Measurements from ENCODE around the gene CMTM4. TPM values are rescaled to one million over a fixed set of nuclear protein-coding genes. Genes with fewer than 3 reads are reported as not detected.

The CMTM4 gene
- total RNA-seq, 1 donor from 2014 or later = 11.3 TPM

DNA sequence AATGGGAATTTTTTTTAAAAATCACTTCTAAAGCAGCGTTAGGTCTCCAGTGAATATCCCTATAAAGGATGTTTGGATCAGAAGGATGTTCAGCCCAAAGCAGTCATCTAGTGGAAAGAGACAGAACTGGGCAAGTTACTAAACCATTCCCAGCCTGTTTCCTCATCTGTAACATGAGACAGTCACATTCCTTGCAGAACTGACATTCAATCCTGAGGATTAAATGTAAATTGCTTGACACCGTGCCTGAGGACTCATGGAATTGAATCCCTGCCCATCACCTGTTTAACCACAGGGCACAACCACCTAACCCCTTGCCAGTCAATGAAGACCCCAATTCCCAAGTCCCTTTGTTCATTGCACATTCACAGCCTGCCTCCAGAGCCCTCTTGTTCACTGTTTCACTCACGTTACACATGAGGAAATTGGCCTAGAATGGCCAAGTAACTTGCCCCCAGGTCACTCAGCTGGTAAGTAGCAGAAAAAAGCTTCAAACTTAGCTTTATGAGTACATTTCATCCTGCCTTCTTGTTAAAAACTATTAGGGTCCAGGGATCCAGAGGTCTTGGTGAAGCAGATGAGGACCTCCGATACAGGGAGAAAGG lies 115.8 kb downstream of the CMTM4 start:
- Histone ChIP-seq H3K4me1 (peaks cover 32% of the 10 kb centered on the region), H3K36me3 (no peaks in the 10 kb centered on the region), H3K9me3 (replicated peaks) (no peaks in the 10 kb centered on the region), H3K27me3 (ENCODE audit: low read depth) (peaks cover 29% of the 10 kb centered on the region), H3K27ac (replicated peaks) (no peak overlapping the region), H3K4me3 (no peak overlapping the region)
- intact Hi-C loops (cut with micrococcal nuclease) = no loop called here
- no peak for DNase-seq
- TF ChIP-seq, protein P1, sequence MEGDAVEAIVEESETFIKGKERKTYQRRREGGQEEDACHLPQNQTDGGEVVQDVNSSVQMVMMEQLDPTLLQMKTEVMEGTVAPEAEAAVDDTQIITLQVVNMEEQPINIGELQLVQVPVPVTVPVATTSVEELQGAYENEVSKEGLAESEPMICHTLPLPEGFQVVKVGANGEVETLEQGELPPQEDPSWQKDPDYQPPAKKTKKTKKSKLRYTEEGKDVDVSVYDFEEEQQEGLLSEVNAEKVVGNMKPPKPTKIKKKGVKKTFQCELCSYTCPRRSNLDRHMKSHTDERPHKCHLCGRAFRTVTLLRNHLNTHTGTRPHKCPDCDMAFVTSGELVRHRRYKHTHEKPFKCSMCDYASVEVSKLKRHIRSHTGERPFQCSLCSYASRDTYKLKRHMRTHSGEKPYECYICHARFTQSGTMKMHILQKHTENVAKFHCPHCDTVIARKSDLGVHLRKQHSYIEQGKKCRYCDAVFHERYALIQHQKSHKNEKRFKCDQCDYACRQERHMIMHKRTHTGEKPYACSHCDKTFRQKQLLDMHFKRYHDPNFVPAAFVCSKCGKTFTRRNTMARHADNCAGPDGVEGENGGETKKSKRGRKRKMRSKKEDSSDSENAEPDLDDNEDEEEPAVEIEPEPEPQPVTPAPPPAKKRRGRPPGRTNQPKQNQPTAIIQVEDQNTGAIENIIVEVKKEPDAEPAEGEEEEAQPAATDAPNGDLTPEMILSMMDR (IDR thresholded peaks at IDR 0.05; ENCODE audit: borderline replicate concordance) = no peak

DNA sequence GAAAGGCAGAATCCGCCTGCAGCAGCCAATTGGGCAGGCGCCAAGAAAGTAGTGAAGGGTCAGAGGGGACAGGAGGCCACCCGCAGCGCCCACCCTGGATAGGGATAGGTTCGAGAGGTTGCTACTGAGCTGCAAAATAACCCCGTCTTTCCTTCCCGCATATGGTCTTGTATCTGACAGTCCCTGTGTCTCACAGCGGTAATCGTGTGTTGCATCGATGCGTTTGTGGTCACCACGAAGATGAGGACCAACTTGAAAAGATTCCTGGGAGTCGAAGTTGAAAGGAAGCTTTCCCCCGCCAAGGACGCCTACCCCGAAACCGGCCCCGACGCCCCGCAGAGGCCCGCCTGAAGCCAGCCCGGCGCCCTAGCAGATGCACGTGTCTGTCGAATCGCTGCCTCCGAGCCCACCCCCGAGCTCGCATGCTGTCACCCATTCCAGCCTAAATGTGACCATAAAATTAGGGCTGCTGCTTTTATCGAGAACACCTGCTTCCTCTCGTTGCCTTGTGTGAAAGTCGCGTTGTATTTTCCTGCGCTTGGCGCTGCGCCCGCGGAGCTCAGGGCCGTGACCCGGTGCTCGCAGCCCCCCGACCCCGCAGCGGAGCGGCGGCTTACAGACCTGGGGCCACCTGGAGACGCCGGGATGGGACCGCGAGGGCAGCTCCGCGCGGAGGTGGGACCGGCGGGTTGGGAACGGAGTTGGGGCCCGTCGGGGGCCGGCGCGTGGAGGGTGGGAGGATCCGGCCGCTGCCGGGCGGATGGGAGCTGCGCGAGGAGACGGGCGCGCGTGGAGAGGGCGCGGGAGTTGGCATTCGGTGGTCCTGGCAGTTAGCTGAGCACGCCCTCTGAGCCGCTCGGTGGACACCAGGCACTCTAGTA lies 117.7 kb downstream of the CMTM4 start, which contains the start of gene CMTM2:
TSS of gene CMTM2 (plus strand) at position 813 of the 881 bp plus-strand sequence. CDS start 145 bp downstream, outside the sequence.
- Histone ChIP-seq H3K4me3 (peak within 1 kb of the TSS; percentile 59), H3K4me1 (peaks cover 26% of the 10 kb centered on the region), H3K27ac (replicated peaks) (no peak within 1 kb of the TSS), H3K27me3 (ENCODE audit: low read depth) (peaks cover 29% of the 10 kb centered on the region), H3K36me3 (no peaks in the 10 kb centered on the region), H3K9me3 (replicated peaks) (no peaks in the 10 kb centered on the region)
- no peak for DNase-seq
- TF ChIP-seq, protein P1 (IDR thresholded peaks at IDR 0.05; ENCODE audit: borderline replicate concordance) = no peak
- intact Hi-C loops (cut with micrococcal nuclease) = no loop called here

DNA sequence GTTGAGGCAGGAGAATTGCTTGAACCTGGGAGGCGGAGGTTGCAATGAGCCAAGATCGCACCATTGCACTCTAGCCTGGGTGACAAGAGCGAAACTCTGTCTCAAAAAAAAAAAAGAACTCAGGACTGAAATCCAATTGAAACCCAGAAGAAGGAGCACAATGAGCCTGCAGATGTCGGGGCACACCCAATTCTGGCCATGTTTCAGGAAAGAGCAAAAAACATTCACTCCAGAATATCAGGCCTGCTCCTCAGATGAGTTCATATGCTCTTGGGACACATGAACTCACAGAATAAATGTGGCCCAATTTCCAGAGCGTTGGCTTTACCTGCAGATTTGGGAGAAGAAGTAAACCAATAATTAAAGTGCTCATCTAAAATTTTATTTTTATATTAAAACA lies 120.2 kb downstream of the CMTM4 start:
- Histone ChIP-seq H3K4me3 (no peak overlapping the region), H3K9me3 (replicated peaks) (no peaks in the 10 kb centered on the region), H3K36me3 (no peaks in the 10 kb centered on the region), H3K4me1 (peaks cover 26% of the 10 kb centered on the region), H3K27ac (replicated peaks) (no peak overlapping the region), H3K27me3 (ENCODE audit: low read depth) (peaks cover 29% of the 10 kb centered on the region)
- no peak for DNase-seq
- TF ChIP-seq, protein P1 (IDR thresholded peaks at IDR 0.05; ENCODE audit: borderline replicate concordance) = no peak
- intact Hi-C loops (cut with micrococcal nuclease) = no loop called here

DNA sequence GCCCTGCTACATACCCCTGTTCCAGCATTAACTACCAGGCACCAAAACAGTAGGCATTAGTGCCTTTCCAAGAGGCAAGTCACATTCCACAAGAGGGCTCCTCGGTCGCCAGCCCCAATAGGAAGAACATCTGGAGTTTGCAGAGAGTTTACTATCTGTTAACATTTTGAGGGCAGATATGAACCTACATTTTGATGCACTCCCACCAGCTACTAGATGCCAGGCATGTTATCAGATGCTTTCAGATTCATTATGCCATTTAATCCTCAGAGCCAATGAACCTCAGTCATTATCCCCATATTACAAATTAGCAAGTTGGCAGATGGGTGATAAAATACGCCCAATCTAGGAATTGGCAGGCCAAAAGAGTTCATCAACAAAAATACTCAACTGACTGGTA lies 121.5 kb downstream of the CMTM4 start:
- intact Hi-C loops (cut with micrococcal nuclease) = no loop called here
- Histone ChIP-seq H3K27ac (replicated peaks) (no peak overlapping the region), H3K4me1 (peaks cover 26% of the 10 kb centered on the region), H3K27me3 (ENCODE audit: low read depth) (peaks cover 29% of the 10 kb centered on the region), H3K36me3 (no peaks in the 10 kb centered on the region), H3K4me3 (no peak overlapping the region), H3K9me3 (replicated peaks) (no peaks in the 10 kb centered on the region)
- TF ChIP-seq, protein P1 (IDR thresholded peaks at IDR 0.05; ENCODE audit: borderline replicate concordance) = no peak
- no peak for DNase-seq

DNA sequence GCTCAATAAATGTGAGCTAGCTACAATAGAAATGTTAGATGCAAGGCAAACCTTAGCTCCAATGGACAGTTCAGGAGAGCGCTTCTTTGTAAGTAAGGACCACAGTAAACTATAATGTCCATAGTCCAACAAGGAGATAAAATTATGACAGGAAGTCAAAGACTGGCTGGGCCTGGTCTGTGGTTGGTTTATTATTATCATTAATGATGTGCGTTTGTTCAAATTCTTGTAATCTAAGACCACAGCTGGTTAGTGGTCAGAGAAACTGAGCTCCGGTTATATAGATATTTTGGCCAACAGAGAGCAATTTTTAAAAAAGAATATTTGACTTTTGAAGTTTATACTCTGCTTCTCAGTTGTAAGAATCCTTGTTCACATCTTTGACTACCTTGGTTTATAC lies 122.0 kb downstream of the CMTM4 start:
- Histone ChIP-seq H3K27ac (replicated peaks) (no peak overlapping the region), H3K4me3 (no peak overlapping the region), H3K27me3 (ENCODE audit: low read depth) (peaks cover 29% of the 10 kb centered on the region), H3K4me1 (peaks cover 28% of the 10 kb centered on the region), H3K9me3 (replicated peaks) (no peaks in the 10 kb centered on the region), H3K36me3 (no peaks in the 10 kb centered on the region)
- intact Hi-C loops (cut with micrococcal nuclease) = no loop called here
- TF ChIP-seq, protein P1 (IDR thresholded peaks at IDR 0.05; ENCODE audit: borderline replicate concordance) = no peak
- no peak for DNase-seq

Data from left ventricle myocardium inferior (tissue), 1 donor.